ENCODE results near the gene VPS39.

DNA sequence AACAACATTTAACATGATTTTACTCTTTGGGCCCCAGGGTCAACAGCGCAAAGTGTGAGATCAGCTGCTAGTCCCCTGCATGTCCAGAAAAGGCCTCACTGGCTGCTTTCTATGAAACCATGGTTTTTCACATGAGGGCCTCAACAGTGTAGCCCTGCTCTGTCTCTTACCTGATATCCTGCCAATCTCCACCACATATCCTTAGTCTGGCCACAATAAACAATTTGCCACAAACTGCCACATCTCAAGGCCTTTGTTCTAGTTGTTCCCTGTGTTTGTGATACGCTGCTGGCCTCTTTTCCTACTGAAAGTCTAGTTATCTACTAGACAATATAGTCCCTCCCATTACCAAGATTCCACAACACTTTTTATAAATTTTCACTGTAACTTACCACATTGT lies 17.7 kb downstream of the VPS39 start:
- TF ChIP-seq, protein P1, sequence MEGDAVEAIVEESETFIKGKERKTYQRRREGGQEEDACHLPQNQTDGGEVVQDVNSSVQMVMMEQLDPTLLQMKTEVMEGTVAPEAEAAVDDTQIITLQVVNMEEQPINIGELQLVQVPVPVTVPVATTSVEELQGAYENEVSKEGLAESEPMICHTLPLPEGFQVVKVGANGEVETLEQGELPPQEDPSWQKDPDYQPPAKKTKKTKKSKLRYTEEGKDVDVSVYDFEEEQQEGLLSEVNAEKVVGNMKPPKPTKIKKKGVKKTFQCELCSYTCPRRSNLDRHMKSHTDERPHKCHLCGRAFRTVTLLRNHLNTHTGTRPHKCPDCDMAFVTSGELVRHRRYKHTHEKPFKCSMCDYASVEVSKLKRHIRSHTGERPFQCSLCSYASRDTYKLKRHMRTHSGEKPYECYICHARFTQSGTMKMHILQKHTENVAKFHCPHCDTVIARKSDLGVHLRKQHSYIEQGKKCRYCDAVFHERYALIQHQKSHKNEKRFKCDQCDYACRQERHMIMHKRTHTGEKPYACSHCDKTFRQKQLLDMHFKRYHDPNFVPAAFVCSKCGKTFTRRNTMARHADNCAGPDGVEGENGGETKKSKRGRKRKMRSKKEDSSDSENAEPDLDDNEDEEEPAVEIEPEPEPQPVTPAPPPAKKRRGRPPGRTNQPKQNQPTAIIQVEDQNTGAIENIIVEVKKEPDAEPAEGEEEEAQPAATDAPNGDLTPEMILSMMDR (conservative IDR thresholded peaks at IDR 0.05; ENCODE audit: low read length), result no peak
- TF ChIP-seq EZH2phosphoT487 (IDR thresholded peaks at IDR 0.05; ENCODE audit: borderline replicate concordance), result no peak

All from Loucy (cell line).